Lung microvascular endothelial cell (primary cell): ENCODE data around the gene HOXC5. TPM values are rescaled to one million over a fixed set of nuclear protein-coding genes. Genes with fewer than 3 reads are reported as not detected.

Experiments used
- DNase-seq, 2 donors: peaks; one replicate each; pipeline versions ENCODE4 v3.0.0 to v3.0.0-alpha.2; 2010; ENCODE audit warnings: low read depth in 2 of 2
- total RNA-seq: library from RNA; depleted of rRNA; stranded (reverse); fragments of >200 nt; gene quantifications from 2 replicates; pipeline ENCODE4 v1.2.1, GENCODE V29; 2014

The HOXC5 gene
- total RNA-seq, 1 donor from 2014 or later, result not detected

GRCh38 chr12:54045868-54046521 is 13.1 kb downstream of the HOXC5 start:
- no peak for DNase-seq

DNA sequence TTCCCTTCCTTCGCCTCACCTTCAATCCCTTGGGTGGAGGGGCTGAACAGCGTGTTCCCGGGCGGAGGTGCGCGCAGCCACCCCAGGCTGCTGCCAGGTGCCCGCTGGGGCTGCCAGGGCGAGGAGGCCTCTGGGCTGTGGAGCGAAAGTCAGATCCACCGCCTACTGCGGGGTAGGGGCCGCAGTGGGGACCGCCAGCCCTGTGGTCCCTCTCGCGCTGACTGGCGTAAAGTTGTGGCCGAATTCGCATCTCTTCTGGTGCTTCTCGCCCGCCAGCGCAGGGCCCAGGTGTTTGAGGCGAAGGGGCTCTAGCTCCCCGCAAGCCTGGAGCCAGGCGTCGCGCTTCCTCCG is 13.9 kb downstream of the HOXC5 start:
- no peak for DNase-seq

- DNase-seq, result no peak
These were observed 14.5 kb downstream of the HOXC5 start for GRCh38 chr12:54047160-54047963.

DNA sequence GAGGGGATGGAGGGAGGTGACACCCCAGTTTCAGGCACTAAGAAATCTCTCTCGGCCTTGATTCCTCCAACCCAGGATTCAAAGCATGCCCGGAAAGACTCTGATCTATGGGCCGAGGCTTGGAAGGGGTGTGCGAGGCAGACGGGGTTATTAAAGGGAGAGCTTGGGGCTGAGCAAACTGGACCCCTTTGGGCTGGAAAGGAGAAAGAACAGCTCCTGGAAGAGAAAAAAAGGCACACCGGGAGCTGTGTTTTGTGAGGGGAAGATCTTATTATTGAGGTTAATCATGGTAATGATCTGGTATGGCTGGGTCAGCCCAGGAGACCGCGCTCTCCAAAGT is 15.1 kb downstream of the HOXC5 start:
- no peak for DNase-seq

- no peak for DNase-seq
These were observed 15.7 kb downstream of the HOXC5 start for GRCh38 chr12:54048406-54049093.

DNA sequence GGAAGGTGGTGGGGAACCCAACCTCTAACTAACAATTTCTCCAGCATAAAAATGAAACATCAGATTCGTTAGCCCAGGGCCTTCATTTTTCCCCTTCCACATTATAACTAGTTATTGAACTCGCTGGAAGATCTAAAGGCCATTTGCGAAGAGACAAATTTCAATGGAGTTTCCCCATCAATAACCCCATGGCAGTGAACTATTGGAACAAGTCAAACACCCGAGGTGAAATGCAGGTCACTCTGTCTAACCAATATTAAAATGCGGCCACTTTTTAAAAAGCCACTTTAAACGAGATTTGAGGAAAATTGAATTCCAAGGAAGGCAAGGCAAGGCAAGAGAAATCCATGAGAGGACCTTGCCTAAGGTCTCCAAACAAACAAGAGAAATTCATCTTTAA is 16.3 kb downstream of the HOXC5 start:
- DNase-seq, result no peak

- DNase-seq, result no peak
These were observed 17.6 kb downstream of the HOXC5 start for GRCh38 chr12:54050482-54050810.

DNA sequence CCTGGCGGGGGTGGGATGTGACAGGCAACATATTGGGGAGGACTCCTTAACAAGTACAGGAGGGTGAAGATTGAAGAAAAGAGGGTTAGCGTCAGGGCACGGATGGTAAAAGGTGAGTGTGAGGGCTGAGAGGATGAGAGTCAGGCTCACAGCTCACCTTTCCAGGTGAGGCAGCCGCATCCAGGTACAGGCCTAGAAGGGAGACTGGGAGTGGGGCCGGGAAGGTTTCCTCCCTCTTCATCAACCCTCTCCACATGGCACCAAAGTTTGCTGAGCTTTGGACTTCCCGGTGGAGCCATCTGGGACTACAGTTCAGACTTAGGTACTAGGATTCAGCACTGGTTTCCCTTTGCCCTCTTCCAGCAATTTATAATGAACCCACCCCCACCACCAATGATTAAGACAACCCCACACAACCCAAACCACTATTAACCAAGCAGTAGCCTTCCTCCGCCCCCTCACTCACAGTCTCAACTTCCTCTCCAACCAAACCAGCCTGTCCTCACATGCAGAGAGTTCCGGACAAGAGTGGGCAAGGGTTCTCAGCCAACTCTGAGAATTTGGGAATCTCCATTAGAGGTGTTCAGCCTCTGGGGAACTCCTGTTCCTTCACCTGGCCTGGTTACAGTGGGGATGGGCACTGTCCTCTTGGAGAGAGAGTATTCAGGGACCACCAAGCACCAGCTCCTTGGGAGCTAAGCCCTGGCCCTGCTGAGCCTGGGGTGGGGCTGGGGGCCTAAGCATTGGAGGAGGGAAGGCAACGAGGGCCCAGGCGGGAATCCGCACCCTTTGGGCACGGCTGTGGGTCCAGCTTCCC is 18.4 kb downstream of the HOXC5 start:
- DNase-seq, result no peak

DNA sequence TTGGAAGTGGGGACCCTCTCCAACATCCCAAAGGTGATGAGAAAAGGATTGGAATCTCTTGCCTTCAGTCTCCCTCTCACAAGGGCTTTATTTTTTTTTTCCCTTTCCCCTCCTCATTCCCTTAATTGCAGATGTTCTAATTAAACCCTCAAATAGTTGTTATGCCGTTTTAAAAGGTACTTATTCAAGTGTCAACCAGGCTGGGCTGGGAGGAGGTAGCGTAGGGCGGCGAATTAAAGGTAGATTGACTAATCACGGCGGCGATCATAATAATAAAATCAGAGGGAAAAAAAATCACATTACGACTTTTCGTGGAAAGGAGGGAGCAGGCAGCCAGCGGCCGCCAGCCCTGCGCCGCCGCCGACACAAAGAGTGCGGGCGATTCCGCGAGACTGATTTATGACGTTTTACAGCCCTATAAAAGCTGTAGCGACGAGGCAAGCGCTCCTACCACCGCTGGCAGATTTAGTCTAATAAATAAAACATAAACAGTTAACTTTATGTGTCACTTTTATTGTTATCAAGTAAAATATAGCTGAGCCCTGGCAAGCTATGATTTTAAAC is 19.1 kb downstream of the HOXC5 start:
- DNase-seq, result no peak

DNA sequence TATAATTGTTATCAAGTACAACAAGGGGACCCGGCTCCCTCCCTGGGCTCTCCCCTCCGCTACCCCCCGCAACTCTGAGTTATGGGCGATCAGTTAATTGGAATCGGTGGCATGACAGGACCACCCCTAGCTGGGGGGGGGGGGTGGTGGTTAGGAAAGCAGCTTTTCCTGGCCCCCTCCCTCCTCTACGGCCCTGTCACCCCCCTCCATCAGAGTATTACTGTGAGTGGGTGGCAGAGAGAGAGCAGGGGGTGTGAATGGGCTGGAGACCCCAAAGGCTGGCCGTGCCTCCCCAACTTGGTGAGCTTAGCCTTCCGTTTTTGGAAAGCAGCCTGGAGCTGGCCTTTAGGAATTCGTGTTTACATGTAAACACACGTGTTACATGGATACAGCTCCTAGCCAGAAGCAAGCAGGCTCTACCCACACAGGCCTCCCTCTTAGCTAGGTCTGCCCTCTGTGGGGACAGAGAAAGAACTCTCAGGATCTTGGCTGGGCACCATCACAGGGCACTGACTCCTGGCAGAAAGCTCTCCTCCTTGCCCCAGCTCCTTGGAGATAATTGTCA is 19.7 kb downstream of the HOXC5 start:
- DNase-seq, result no peak

DNA sequence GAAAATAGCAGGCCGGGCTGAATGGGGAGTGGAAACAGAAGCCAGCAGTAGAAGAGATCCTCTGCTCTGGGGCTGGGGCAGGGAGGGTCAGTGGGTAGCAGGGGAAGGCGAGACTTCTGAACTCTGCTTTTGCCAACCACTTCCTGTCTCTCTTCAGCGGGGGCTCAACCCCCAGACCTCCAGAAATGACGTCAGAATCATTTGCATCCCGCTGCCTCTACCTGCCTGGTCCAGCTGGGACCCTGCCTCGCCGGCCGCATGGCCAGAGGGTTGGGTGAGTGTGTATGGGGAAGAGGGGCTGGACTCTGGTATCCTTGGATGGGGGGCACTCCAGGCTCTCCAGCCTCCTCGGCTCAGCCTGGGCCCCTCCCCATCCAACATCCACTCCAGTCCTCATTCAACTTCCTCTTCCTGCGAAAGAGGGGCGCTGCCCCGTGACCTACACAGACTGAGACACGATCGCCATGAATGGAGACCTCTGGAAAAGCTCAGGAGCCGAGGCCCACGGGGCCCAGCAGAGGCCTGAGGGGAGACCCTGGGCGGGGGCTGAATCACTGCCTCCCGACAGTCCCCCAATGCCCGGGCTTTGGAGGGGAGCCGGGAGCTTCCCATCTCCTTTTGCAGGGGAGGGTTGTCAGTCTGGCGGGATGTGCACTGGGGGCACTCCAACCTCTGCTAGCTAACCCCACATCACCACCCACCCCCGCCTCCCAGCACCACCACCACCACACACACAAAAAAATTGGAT is 20.3 kb downstream of the HOXC5 start:
- no peak for DNase-seq

- no peak for DNase-seq
These were observed 21.2 kb downstream of the HOXC5 start, which contains the start of gene HOXC4 for GRCh38 chr12:54053751-54054741. Gene HOXC4 (plus strand): TSS chr12:54053835. CDS start chr12:54053923, 88 bp downstream.

GRCh38 chr12:54054742-54055194 is 21.9 kb downstream of the HOXC5 start:
- DNase-seq, result no peak

DNA sequence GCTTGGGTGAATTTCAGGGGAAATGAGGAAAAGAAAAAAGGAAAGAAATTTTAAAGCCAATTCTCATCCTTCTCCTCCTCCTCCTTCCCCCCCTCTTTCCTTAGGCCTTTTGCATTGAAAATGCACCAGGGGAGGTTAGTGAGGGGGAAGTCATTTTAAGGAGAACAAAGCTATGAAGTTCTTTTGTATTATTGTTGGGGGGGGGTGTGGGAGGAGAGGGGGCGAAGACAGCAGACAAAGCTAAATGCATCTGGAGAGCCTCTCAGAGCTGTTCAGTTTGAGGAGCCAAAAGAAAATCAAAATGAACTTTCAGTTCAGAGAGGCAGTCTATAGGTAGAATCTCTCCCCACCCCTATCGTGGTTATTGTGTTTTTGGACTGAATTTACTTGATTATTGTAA is 22.7 kb downstream of the HOXC5 start:
- DNase-seq, result no peak

DNA sequence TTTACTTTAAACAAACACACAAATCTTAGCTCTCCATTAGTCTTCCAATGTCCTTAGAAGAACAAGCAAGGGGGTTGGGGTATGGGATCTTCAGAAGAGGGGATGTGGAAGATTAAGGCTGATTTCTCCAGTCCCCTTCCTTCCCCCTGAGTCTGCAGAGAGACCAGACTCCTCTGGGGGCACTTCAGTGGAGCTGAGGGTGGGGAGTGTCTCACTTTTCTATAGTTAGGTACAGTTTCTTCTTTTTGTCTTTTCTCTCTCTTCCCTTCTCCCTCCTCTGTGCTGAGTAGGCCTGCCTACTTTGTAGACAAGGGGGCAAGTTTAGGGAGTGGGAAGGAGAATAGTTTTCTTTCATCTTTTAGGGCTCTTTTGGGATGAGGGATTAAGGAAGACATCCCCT is 23.3 kb downstream of the HOXC5 start:
- no peak for DNase-seq

- no peak for DNase-seq
These were observed 25.4 kb downstream of the HOXC5 start for GRCh38 chr12:54058128-54058768.

GRCh38 chr12:54059668-54060067 is 26.8 kb downstream of the HOXC5 start:
- DNase-seq, result no peak

GRCh38 chr12:54060174-54060974 is 27.5 kb downstream of the HOXC5 start:
- no peak for DNase-seq
